CD4-positive, alpha-beta T cell treated with Interleukin-17A for 4 hours (primary cell): ENCODE measurements around the gene MXRA7.

Source experiments
- DNase-seq: peaks from one replicate; pipeline ENCODE4 v3.0.0-alpha.2; 2020; ENCODE audit warnings: mixed read lengths

MXRA7 gene

DNA sequence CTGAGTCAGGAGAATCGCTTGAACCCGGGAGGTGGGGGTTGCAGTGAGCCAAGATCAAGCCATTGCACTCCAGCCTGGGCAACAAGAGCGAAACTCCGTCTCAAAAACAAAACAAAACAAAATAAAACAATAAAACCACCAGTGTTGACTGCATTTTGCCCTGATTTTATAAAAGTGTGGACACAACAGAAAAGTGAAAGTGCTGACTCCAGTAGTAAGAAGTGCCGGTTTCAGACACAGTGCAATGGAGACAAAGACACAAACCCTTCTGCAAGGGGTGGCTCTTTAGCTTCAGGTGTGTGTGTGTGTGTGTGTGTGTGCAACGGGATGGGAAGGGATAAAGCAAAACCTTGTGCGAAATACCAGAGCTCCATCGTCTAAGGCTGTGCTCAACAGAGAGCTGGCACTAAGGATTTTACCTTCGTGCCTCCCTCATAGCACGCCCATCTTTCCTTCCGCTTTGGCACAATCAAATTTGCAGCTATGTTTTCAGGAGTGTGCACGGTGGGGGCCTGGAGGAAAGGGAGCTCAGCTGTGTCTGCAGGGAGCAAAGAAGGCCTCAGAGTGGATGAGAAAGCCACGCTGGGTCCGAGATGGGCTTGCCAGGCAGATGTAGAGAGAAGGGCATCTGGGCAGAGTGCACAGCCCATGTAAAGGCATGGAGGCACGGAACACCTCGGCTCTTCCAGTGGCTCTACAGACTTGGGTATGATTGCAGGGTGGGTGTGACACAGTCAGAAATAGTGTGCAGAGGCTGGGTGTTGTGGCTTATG, 15.5 kb downstream of the MXRA7 start:
- DNase-seq = no peak

DNA sequence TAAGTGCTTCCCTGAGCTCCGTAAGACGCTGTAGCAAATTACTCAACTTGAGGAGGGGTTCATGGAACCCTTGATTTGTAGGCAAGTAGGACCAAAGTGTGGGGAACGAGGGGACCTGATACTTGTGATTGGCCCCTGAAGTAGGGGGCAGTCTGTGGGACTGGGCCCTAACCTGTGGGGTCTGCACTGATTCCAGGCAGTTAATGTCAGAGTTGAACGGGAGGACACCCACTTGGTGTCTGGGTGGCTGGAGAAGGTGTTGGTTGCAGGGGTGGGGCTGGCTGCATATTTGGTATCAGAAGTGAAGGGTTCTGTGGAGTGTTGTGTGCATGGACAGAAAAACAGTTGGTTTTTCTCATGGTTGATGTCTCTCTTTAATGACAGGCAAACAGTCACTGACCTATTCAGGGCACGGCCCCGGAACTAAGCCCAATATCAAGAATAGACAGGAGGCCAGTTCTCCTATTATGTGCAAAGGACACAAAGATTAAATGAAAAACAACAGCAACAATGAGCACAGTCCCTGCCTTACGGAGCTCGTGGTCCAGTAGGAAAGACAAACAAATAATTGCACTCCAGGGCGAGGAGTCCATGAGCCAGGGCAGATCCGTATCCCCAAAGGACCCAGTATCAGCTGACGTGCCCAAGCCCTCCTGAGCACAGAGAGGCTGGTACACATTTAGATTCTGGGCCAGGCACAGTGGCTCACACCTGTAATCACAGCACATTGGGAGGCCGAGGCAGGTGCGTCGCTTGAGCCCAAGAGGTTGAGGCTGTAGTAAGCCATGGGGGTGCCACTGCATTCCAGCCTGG, 19.2 kb downstream of the MXRA7 start:
- DNase-seq = no peak

DNA sequence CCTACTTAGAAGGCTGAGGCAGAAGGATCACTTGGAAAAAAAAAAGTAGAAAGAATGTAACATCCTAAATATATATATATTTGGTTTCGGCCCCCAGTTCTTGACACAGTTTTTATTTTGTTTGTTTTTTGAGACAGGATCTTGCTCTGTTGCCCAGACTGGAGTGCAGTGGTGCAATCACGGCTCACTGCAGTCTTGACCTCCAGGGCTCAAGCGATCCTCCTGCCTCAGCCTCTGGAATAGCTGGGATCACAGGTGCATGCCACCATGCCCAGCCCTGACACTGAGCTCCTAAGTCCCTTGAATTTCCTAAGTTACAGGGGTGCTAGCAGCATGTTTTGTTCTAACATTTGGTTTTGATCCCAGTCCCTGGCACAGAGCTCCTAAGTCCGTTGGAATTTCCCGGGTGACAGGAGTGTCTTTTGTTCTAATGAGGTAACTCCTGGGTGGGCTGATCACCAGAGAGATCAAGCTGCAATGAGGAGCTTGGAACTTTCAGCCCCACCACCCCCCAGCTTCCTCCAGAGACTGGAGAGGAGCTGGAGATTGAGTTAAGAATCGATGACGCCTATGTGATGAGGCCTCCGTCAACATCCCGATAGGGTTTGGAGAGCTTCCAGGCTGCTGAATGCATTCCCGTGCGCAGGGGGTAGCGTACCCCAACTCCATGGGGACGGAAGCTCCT, 20.0 kb downstream of the MXRA7 start:
- DNase-seq = no peak

DNA sequence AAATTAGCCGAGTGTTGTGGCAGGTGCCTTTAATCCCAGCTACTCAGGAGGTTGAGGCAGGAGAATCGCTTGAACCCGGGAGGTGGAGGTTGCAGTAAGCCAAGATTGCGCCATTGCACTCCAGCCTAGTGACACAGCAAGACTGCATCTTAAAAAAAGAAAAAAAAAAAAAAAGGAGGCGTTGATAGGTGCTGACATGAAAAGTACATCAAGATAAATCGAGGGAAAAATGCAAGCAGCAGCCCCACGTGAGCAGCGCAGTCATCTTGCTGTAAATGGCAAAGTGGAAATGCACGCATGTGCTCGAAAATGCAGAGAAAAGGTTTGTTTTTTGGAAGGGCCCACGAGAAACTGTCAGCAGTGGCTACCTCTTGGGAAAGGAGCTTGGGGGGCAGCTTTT, 20.9 kb downstream of the MXRA7 start:
- no peak for DNase-seq

DNA sequence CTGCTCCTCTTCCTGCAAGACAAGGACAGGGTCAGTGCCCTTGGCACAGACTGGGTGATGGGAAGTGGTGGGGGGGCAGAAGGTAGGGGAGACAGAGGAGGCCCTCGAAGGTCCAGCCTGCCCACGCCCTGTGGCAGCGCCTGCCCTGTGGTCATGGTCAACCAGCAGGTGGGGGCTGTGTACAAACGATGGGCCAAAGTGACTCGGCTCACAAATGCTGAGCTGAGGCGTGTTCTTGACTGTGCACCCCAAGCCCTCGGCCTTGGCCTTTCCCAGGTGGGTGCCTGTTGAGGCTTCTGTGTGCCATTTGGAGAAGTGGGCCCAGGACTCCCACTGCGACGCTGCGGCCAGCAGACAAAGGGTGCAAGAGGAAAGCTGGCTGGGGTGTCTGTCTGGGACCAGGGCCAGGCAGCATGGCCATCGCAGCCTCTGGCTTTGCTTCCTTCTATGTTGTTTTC, 22.6 kb downstream of the MXRA7 start:
- DNase-seq = no peak

DNA sequence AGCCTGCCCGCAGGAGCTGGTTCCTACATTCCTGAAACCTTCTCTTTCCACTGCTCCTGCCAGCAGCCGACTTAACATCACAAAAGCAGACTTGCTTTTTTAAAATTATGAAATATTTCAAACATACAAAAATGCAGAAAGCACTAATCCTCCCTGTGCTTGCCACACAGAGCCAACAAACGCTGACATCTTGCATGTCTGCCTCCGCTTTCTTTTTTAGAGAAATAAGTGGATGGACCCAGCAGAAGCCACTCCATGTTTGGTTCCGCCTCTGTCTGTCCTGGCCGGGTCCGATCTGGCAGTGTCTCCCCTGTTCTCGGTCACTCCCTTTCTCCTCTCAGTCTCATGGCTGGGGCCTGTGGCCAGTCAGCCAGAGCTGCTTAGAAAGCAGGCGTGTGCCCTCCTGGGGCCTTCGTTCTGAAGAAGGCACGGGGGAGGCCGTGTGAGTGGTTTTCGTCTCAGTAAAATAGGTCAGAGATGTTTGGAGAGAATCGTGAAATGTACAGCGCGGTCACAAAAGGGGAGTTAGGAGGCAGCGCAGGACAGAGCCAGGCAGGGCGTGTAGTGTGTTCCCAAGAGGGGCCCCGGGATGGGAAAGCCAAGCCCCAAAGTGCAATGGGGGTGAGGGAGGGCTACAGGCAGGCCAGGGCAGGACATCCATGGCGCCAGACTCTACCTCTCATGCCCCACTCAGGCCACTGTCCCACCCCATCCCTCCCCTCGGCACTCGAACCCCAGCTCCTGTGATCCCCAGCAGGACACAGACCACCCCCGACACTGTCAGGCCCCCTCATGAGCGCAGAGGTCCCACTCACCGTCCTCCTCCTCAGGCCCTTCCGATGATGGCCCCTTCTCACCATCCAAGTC, 23.2 kb downstream of the MXRA7 start:
- DNase-seq = no peak

DNA sequence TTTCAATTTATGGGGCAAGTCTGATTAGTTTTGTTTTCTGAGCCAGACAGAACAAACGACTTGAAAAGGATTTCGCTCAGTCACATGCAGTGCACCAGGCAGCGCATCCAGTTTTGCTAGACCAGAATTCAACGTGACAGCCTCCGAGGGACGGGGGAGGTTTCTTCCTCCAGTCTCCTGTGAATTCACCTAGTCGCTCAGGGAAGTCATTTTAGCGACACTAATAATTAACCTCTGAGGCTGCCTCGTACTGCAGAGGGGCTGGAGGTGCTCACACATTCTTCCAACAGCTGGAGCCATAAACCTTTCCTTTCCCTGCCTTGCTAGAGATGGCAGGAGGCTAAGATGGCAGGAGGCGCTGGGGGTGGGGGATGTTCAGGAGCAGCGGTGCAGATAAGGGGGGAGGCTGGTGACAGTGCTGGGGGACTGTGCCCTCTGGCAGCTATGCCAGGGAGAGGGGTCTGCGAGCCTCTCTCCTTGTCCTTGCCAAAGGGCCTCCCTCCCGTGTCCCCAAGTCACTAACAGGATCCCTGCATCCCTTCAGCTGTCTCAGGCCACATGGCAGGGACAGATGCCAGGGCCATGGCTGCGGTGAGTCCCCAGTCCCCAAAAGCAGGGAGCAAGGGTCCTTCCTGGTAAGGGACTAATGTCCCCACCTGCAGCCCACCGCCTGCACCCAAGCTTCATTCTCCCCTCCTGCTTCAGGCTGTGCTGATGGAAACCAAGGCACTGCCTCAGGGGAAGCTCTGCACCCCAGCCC, 24.0 kb downstream of the MXRA7 start:
- DNase-seq = no peak

DNA sequence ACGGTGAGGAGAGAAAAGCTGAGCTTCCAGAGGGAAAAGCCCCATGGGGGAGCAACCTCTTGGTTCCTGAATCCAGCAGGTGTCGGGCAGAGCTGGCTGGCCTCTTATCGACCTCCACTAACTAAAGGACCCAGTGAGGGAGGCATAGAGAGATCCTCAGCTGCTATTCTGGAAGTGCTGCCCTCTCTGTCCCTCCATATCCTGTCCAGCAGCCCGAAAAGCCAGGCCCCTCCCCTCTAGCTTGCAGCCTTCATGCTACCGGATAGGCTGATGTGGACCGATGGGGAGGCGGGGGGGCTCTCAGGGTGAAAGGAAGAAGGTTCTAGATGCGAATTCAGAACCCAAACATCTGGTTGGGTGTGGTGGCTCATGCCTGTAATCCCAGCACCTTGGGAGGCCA, 24.9 kb downstream of the MXRA7 start:
- DNase-seq = no peak

DNA sequence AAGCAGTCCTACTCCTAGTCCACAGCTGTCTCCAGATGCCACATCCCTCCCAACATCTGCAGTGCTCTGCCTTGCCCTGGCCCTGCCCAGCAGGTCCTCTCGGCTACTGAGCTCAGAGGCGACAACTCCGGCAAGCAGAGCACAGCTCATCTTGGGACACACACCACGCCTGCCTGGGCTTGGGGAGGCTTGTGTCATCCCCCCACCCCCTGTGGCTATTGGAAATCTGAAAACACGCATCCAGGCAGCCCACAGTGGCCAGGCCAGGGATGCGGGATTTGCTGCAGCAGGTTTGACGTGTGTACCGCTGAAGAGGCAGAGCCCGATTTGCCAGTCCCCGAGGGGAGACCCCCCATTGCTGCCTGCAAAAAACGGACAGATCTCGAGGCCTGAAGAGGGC, 25.4 kb downstream of the MXRA7 start:
- DNase-seq = no peak

DNA sequence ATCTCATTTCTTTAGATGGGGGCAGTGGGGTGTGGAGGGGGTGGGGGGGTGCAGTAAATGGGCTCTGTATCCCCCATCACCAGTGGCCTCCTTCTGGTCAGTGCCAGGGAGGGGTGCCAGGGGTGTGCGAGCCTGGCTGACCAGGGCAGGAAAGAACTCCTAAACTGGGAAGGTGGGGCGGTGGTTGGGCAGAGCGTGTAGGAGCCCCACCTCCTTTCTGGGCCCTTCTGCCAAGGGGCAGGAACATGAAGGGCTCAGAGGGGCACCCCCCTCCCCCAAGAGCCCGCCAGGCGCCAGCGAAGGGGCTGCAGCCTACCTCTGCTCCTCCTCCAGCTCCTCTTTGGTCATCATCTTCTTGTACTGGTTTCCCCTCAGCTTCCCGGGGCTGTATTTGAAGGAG, 26.0 kb downstream of the MXRA7 start:
- no peak for DNase-seq

DNA sequence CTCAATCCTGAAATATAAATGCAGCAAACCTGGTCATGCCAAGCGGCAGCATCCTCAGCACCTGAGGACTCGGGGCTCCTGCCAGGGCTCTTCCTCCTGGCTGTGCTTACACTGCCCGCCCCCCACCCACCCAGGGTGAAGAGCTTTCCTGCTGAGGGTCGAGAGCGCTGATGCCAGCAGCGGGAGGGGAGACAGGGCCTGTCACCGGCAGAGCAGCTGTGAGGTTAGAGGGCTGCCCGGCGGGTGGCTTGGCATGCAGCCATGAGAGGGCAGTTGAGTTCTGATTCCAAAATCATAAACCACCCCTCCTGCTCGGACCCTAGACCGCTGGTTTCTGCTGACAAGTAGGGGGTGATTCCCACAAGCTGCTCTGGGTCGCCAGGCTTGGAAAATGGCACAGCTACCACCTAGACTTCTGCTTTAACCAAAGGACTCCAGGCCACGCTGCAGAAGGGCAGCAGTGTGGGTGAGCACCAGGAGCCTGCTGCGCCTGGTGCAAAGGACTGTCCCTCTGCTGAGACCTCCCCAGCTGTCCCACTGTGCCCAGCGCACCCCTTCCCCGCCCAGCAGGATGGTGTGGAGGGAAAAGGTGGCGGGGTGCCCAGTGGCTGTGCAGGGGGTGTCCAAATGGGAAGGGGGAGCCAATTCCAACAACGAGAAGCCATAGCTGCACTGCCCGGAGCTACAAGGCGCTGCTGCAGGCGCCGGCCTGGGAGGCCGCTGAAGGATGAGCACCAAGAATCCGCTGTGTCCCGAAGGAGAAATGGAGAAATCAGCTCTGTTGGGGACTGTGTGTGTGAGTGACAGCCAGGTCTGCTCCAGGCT, 26.6 kb downstream of the MXRA7 start:
- no peak for DNase-seq

DNA sequence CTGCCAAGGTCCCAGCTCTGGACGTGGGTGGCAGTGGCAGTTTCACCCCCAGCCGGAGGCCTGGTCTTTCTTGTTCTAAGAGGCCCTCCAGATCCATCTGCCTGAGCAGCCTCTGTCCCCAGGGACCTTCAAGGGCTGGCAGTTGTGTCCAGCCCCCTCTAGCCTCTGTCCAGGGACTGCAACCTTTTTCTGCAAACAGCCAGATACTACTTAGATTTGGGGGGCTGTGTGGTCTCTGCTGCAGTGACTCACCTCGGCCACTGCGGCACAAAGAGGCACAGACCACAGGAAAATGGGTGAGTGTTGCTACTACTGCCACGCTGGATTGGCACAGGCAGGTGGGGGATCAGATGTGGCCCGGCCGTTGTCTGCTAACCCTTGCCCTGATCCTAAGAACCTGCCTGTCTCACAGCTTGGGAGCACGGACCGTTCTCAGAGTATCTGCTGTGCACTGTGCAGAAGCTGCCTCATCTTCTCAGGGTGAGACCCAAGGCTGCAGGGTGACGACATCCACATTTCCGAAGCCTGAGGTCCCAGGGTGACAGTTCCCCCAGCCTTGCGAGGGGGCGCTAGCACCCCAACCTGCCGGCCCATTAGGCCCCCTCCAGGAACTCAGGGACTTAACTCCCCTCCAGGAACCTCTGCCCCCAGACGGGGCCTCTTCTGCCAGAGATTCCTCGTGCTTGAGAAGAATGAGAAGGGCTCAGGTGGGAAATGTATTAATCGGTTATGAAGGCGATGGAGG, 27.6 kb downstream of the MXRA7 start:
- no peak for DNase-seq

DNA sequence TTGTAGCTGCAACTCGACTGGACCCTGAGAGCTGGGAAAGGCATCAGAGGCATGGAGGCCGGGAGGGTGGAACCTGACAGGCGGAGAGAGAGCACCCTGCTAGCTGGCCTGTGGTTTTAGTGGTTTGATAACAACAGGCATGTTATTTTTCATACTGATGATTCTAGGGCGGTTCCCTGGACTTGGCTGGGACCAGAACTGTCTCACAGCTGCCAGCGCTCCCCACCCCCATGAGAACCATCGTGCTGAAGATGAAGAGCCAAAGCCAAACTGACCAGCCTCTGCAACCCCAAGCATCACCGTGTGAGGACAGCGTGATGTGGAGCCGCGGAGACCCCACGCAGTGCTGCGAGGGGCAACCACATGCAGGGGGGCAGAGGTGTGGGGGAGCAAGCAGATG, 28.5 kb downstream of the MXRA7 start:
- no peak for DNase-seq

DNA sequence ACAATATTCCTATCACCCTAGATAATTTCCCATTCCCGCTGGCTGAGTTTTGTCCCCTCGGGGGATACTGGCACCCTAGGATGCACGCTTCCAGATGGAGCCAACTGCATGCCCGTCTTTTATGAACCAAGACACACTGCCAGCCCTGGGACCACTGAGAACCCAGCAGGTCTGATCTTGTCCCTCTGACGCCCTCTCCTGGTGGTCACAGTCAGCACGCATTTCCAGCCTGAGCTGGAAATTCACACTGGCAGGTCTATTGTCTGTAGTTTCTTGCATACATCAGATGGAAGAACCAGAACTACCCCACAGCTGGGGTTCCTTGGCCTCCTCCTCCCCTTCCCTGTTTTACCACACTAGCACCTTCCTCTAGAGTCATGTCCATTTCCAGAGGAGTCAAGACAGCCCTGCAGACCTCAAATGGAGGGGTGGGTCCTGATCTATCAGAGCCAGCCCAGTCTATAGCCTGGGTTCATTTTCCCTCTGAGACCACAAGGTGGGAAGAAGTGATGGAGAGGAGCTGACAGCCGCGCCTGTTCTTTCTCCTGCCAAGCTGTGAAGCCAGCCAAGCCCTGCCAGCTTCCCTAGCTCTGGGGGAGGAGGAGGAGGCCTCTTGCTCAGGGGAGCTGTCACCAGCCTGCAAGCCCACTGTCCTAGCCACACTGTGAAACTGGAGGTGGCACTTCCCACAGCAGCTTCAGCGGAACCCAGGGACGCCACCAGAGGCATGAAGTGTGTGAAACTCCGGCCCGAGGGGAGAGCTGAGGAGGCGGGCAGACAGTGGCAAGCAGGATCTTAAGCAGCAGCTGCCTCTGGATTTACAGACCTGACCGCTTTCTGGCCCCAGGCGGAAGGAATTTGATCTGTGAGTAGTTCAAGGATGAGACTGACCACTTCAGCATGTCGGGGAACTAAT, 29.3 kb downstream of the MXRA7 start:
- peak; percentile 86 for DNase-seq

DNA sequence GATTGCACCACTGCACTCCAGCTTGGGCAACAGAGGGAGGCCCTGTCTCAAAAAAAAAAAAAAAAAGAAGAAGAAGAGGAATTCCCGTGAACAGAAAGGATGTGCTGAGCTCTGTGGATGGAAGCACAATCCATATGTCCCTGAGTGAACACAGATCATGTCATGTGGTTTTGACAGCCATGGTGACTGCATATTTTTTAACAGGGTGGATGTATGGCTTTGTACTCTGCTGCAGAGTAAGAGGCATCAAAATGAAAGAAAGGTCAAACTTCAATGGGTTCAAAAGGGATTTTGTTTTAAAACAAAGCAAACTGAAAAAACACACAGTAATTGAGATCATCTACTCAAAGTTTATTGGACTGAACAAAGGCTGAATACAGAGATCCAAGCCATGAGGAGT, 31.5 kb downstream of the MXRA7 start:
- no peak for DNase-seq

DNA sequence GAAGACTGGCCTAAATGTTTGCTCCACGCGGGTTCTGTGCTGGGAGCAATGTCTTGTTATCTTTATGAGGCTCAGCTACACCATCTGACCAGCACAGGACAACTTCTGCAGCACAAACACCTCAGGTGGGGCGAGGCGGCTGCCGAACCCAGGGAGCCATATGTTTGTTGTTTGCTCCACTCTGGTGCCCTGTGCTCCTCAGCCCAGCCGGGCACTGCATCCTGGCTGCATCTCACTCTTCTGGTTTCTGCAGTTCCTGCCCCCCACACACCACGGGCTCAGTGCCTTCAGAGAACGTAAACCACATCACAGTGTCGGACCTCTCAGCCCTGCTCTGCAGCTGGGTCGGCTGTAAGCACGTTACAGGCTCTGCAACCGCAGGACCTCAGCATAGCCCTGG, 32.4 kb downstream of the MXRA7 start:
- DNase-seq = peak; percentile 63

DNA sequence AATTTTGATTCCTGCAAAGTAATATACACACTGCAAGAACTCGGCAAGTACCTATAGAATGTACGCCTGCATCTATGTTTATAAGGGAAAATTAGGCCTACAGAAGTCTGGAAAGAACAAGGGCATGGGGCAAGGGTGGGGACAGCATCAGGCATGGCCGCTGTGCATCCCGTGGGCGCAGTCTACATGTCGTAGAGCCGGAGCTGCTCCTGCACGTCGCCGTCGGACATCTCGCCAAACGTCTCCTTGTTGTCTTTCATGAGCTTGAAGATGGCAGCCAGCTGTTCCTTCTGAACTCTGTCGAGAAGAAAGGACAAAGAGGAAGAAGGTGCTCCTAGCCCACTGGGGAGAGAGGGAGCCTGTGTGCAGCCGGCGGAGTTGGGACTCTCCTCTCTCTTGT, 33.4 kb downstream of the MXRA7 start:
- no peak for DNase-seq

DNA sequence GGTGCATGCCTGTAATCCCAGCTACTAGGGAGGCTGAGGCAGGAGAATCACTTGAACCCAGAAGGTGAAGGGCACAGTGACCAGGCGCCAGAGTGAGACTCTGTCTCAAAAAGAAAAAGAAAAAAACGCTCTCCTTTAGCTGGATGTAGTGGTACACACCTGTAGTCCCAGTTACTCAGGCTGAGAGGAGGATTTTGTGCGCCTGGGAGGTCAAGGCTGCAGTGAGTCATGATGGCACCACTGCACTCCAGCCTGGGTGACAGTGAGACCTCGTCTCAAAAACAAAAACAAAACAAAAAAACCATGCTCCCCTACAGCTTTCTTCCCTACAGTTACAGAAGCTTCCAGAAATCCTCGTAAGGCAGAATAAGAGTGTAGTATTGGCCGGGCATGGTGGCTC, 34.1 kb downstream of the MXRA7 start:
- DNase-seq = no peak

DNA sequence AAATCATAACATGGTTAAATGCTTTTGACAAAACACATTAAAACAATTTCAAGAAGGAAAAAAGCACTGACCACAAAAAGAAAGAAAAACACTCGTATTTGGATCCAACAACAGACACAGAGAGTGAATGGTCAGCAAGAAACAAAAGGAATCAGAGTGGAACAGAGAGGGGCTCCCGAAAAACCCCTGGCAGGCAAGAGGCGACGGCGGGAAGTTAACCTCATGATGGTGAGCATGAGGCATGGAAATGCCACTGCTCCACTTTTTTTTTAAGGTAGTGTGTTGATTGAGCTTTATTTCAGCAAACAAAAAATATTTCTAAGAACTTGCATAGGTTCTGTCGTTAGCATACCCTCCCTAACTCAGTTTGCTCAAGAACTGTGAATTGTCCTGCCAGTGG, 35.1 kb downstream of the MXRA7 start:
- DNase-seq = no peak
